Heart right ventricle (tissue), 16 donors: Measurements from ENCODE around the gene KRTAP5-1. TPM values are rescaled to one million over a fixed set of nuclear protein-coding genes. Genes with fewer than 3 reads are reported as not detected.
"Not testable (repeated sequence)": the region's sequence is repeated elsewhere in the genome, so short reads cannot be mapped to it uniquely, and the experiment has no call there.

Experiments
- ATAC-seq, 8 donors: fragments of 200-7000 bp; cut with Tn5 transposase; one replicate each; pipeline ENCODE4 v1.9.1; 2020; ENCODE audit warnings: mild to moderate bottlenecking in 8 of 8, moderate library complexity in 8 of 8, moderate number of reproducible peaks in 1 of 8
- DNase-seq, 2 donors: peaks; one replicate each; pipeline ENCODE4 v3.0.0-alpha.2; 2020
- H3K27ac ChIP-seq, 10 donors: fragments of 200-600 bp; sonication (generic) in 2 of 10; one replicate each; pipeline versions ENCODE4 v1.5.0 to v1.8.0; 2020 to 2022; ENCODE audit warnings: mild to moderate bottlenecking in 3 of 10
- H3K27me3 ChIP-seq, 7 donors: fragments of 200-600 bp; one replicate each; pipeline ENCODE4 v1.8.0; 2021 to 2022; ENCODE audit warnings: mild to moderate bottlenecking in 2 of 7
- H3K36me3 ChIP-seq, 9 donors: fragments of 200-600 bp; sonication (generic) in 1 of 9; one replicate each; pipeline versions ENCODE4 v1.5.0 to v1.8.0; 2020 to 2022; ENCODE audit warnings: mild to moderate bottlenecking in 2 of 9
- H3K4me1 ChIP-seq, 9 donors: fragments of 200-600 bp; sonication (generic) in 1 of 9; one replicate each; pipeline versions ENCODE4 v1.5.0 to v1.8.0; 2020 to 2022; ENCODE audit warnings: mild to moderate bottlenecking in 4 of 9
- H3K4me3 ChIP-seq, 10 donors: fragments of 200-600 bp; sonication (generic) in 2 of 10; one replicate each; pipeline versions ENCODE4 v1.5.0 to v1.8.0; 2020 to 2022; ENCODE audit warnings: mild to moderate bottlenecking in 7 of 10, moderate library complexity in 2 of 10
- H3K9me3 ChIP-seq, 11 donors: fragments of 200-600 bp in 10 of 11; sonication (generic) in 2 of 11; one replicate each; pipeline versions ENCODE4 v1.5.0 to v1.8.0; 2013 to 2022; ENCODE audit warnings: mild to moderate bottlenecking in 2 of 11, control low read depth in 1 of 11, moderate library complexity in 1 of 11
- CTCF ChIP-seq, 9 donors: fragments of 200-600 bp; sonication (generic) in 2 of 9; IDR thresholded peaks; one replicate each; pipeline versions ENCODE4 v1.5.0 to v1.8.0; 2021 to 2022; ENCODE audit warnings: antibody characterized with exemption in 9 of 9, mild to moderate bottlenecking in 5 of 9, moderate library complexity in 1 of 9
- WGBS, 2 donors: extraction: QIAGEN DNeasy Blood & Tissue Kit; methylation state at CpG; one replicate each; pipeline ENCODE4 v1.1.7; 2013; ENCODE audit warnings: inconsistent platforms in 1 of 2; 5-methylcytosine and 5-hydroxymethylcytosine counted together
- intact Hi-C, 10 donors: fragments of 100-400 bp; cut with DNase I; formaldehyde crosslinking; loops; one replicate each; pipeline versions ENCODE4 v1.11.1 to v1.14.2; 2022
- long read RNA-seq, 3 donors: library from polyadenylated mRNA; unstranded; transcript quantifications; one replicate each; pipeline ENCODE4 v2.0.0, GENCODE V29; 2020 to 2021
- polyA plus RNA-seq, 2 donors: library from polyadenylated mRNA; stranded (reverse); fragments of 200-250 nt; gene quantifications; one replicate each; pipeline ENCODE4 v1.2.3, GENCODE V29; 2013
- total RNA-seq, 10 donors: library from RNA; stranded (reverse); fragmentation: NEBNext Ultra II Directional in 3 of 10; extraction: Animal tissue kit (Norgen Biotek cat#: 25700) in 3 of 10; gene quantifications; one replicate each; pipeline versions ENCODE4 v1.2.1 to v1.2.4, GENCODE V29; 2021 to 2023
- donor health status: Arrhythmogenic right ventricular cardiomyopathy.
- donor health status: ischemic (EF 13 %, LVEDD 7.1; RV severe dilation, severe dysfunction).
- donor health status: healthy with polysubstance abuse.
- donor health status: DM: no; HTN: yes; CAD: no.
- donor health status: DM: no; HTN: no; CAD: no.
- donor health status: ischemic (EF 25% LVEDD 6.9; RV normal size, moderate dysfunction).
- donor health status: ischemic (EF 25% LVEDD 5.7; RV mildly dilated, moderate dysfunction).
- donor health status: healthy.
- donor health status: DM: yes; HTN: yes; CAD: no.
- donor health status: Ischemic cardiomyopathy.
- donor health status: ischemic (EF 35%, LVEDD 5.7; RV mildly dilated, moderate dysfunction).
- donor health status: nonischemic (EF 11% LVEDD 7.7; RV severe dilation, severe dysfunction).
- donor health status: DM: yes; HTN: yes; CAD: no.
- donor health status: PGD.
- donor health status: ischemic (EF 29% LVEDD 5.4; RV normal size, mild dysfunction).
- donor health status: nonischemic (EF 23%, LVEDD 6.1; RV moderate dilation, normal function).

KRTAP5-1 gene
- total RNA-seq (not detected), polyA plus RNA-seq (not detected)
- long read RNA-seq, donor 1 = 0 reads
- long read RNA-seq, donor 2 = 0 reads
- long read RNA-seq, donor 3 = 0 reads

GRCh38 chr11:1584661-1585370, at the start of gene KRTAP5-1:
Gene KRTAP5-1, minus strand, starts transcription at chr11:1585283. Its CDS starts 34 bp downstream, at chr11:1585249.
- H3K27me3 ChIP-seq, ATAC-seq, DNase-seq, H3K9me3 ChIP-seq, intact Hi-C loops, H3K36me3 ChIP-seq, H3K4me3 ChIP-seq, H3K27ac ChIP-seq: not testable (repeated sequence)
- H3K4me1 ChIP-seq = peaks cover 0 to 11% (median 0%) of the 10 kb centered on the region in 9 donors
- 85 to 91% methylated on average over 9 of the region's 9 CpGs for WGBS, 2 donors

- no peak for ATAC-seq
- intact Hi-C loops = no loop called here
- WGBS, 2 donors = 83 to 89% methylated on average over 10 of the region's 10 CpGs
- H3K27ac ChIP-seq = no peak overlapping the region
- no peak for TF ChIP-seq CTCF (IDR thresholded peaks at IDR 0.05)
- H3K36me3 ChIP-seq = no peaks in the 10 kb centered on the region
- no peaks in the 10 kb centered on the region for H3K9me3 ChIP-seq
- H3K4me1 ChIP-seq = peaks cover 0 to 28% (median 7%) of the 10 kb centered on the region in 9 donors
- H3K27me3 ChIP-seq = peaks cover 0 to 50% (median 27%) of the 10 kb centered on the region in 7 donors
- no peak overlapping the region for H3K4me3 ChIP-seq
- DNase-seq = no peak
Measured at GRCh38 chr11:1633864-1634263, 48.8 kb upstream of the KRTAP5-1 start.

- intact Hi-C loops = no loop called here
- Histone ChIP-seq H3K9me3 (no peaks in the 10 kb centered on the region), H3K4me3 (no peak overlapping the region), H3K36me3 (no peaks in the 10 kb centered on the region), H3K4me1 (peaks cover 0 to 21% (median 4%) of the 10 kb centered on the region in 9 donors), H3K27me3 (peaks cover 0 to 65% (median 31%) of the 10 kb centered on the region in 7 donors), H3K27ac (no peak overlapping the region)
- ATAC-seq = peak in 2 of 8 donors; percentile 18 to 22
- WGBS, 2 donors = 45 to 56% methylated on average over 11 of the region's 11 CpGs
- TF ChIP-seq CTCF (IDR thresholded peaks at IDR 0.05) = no peak
- no peak for DNase-seq
Measured at GRCh38 chr11:1632053-1632714, 47.1 kb upstream of the KRTAP5-1 start.

GRCh38 chr11:1631066-1631568, 46.0 kb upstream of the KRTAP5-1 start:
- Histone ChIP-seq H3K36me3 (no peaks in the 10 kb centered on the region), H3K27me3 (peaks cover 0 to 71% (median 31%) of the 10 kb centered on the region in 7 donors), H3K4me3 (no peak overlapping the region), H3K9me3 (no peaks in the 10 kb centered on the region), H3K27ac (no peak overlapping the region), H3K4me1 (peaks cover 0 to 21% (median 4%) of the 10 kb centered on the region in 9 donors)
- DNase-seq (no peak), ATAC-seq (no peak)
- 63 to 67% methylated on average over 13 of the region's 13 CpGs for WGBS, 2 donors
- intact Hi-C loops = no loop called here
- no peak for TF ChIP-seq CTCF (IDR thresholded peaks at IDR 0.05)
